Measurements from ENCODE around the gene PRKAG1. TPM values are rescaled to one million over a fixed set of nuclear protein-coding genes. Genes with fewer than 3 reads are reported as not detected.
A peak's percentile ranks its signal among the peaks of the same experiment; 100 is the strongest.

Gene PRKAG1
- total and polyA plus RNA-seq, 8 donors: 18.2 to 33.4 (median 26.3) TPM

DNA sequence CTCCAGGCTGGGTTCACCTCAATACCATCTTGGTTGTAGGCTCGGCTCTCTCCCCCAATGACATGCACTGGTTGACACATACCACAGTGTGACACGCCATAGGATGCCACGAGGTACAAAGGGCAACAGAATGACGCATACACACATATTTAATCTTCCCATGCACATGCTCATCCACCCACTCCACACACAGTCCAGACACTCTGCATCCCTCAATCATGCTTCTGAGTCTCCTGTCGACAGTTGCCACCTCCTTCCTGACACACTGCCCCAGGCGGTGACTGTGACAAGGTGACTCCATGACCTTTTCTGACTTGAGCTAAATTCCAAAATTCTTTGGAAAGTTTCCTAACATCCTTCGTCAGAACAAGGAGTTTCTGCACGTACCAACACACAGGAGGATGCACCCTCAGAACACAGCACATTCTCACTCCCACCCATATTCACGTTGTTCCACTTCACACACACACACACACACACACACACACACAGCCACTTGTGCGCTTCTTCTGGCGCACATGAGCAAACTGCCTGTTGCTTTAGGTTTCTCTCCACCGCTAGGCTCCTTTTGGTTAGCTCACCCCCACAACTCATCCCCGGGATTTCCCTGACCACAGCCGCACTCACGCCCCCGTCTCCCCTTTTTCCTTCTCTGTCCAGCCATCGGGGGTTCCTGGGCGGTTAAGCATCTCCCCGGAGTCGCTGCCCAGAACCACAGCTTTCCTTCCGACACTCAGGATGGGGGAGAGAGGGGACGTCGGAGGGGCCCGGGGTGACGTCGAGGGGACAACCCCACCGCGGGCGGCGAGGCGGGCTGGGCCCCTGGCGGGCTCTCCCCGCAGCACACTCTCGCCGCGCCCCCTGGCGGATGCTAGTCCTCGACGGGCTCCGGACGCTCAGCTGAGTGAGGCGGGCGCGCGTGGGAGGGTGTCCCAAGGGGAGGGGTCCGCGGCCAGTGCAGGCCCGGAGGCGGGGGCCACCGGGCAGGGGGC, 41.0 kb downstream of the PRKAG1 start:
- Histone ChIP-seq H3K36me3 (no peaks in the 10 kb centered on the region), H3K9me3 (no peaks in the 10 kb centered on the region), H3K4me1 (peaks cover 12 to 25% (median 24%) of the 10 kb centered on the region in 3 donors), H3K27ac (no peak overlapping the region), H3K4me3 (peak overlapping the region in 2 of 4 donors; percentile 31 to 39), H3K27me3 (peaks cover 0 to 27% (median 3%) of the 10 kb centered on the region in 4 donors)
- WGBS, 2 donors: 10 to 13% methylated on average over 49 to 50 of the region's 50 CpGs
- ATAC-seq (peak; percentile 61 to 71 (median 62)), DNase-seq (peak in 3 of 6 donors; percentile 57 to 91 (median 73)), FAIRE-seq (no peak)
- intact Hi-C loops (cut with DNase I): no loop called here
- TF ChIP-seq, protein P1, sequence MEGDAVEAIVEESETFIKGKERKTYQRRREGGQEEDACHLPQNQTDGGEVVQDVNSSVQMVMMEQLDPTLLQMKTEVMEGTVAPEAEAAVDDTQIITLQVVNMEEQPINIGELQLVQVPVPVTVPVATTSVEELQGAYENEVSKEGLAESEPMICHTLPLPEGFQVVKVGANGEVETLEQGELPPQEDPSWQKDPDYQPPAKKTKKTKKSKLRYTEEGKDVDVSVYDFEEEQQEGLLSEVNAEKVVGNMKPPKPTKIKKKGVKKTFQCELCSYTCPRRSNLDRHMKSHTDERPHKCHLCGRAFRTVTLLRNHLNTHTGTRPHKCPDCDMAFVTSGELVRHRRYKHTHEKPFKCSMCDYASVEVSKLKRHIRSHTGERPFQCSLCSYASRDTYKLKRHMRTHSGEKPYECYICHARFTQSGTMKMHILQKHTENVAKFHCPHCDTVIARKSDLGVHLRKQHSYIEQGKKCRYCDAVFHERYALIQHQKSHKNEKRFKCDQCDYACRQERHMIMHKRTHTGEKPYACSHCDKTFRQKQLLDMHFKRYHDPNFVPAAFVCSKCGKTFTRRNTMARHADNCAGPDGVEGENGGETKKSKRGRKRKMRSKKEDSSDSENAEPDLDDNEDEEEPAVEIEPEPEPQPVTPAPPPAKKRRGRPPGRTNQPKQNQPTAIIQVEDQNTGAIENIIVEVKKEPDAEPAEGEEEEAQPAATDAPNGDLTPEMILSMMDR (IDR thresholded peaks at IDR 0.05): peak; percentile 41 to 67 (median 64)

DNA sequence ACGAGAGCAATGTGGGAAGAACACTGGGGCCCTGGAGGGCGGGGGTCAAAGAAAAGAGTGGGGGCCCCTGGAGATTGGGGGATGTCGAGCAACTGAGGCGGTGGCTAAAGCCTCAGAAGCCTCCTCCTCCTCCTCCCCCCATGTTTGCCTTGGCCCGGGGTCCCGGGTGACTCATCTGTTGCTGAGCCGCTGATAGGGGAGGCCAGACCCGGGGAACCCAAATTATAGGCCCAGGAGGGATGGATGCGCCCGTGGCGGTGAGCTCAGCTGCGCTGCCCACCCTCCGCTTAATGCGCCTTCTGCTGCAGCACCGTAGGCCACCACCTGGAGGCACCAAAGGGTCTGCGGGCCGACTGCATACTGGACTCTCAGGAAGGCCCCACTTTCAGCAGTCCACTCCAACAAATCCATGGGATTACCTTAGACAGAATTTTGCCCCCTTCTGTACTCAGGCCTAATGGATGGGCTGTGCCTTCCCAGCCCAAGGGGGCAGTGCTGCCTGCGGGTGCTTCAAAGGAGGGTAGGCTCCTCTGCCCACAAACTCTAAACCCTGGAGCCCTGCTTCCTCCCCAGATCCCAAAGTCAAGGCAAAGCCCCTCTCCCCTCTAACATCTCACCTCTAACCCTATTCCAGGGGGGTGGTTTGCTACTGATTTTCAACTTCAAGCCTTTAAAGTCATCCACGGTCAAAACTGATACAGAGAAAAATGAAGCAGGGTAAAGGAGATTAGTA, 44.5 kb downstream of the PRKAG1 start:
- Histone ChIP-seq H3K27me3 (peaks cover 0 to 20% (median 3%) of the 10 kb centered on the region in 4 donors), H3K4me3 (no peak overlapping the region), H3K36me3 (no peaks in the 10 kb centered on the region), H3K9me3 (no peaks in the 10 kb centered on the region), H3K27ac (no peak overlapping the region), H3K4me1 (peaks cover 0 to 11% (median 4%) of the 10 kb centered on the region in 3 donors)
- 19 to 21% methylated on average over 15 to 19 of the region's 19 CpGs for WGBS, 2 donors
- TF ChIP-seq, protein P1 (IDR thresholded peaks at IDR 0.05): peak; percentile 16 to 56 (median 48)
- ATAC-seq (peak in 3 of 4 donors; percentile 53 to 65 (median 63)), DNase-seq (peak in 3 of 6 donors; percentile 49 to 82 (median 53)), FAIRE-seq (no peak)
- intact Hi-C loops (cut with DNase I): no loop called here

DNA sequence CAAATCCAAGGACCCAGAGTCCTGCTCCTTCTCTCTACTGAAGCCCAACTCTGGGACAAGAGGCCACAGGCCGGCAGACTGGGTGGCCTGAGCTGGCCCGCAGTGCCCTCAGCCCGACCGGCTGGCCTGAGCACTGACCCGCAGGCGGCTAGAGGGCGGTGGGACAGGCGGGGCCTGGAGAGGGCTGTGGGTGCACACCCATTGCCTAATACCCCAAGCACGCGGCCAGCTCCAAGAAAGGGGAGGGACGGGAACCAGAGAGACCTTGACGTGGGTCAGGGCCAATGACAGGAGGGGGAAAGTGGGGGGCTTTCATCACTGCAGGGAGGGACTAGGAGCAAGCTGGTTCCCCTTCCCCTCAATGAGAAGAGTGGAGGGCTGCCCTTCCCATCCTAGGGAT, 45.0 kb downstream of the PRKAG1 start:
- Histone ChIP-seq H3K27ac (no peak overlapping the region), H3K36me3 (no peaks in the 10 kb centered on the region), H3K4me3 (no peak overlapping the region), H3K27me3 (peaks cover 0 to 20% (median 3%) of the 10 kb centered on the region in 4 donors), H3K4me1 (peaks cover 0 to 5% (median 0%) of the 10 kb centered on the region in 3 donors), H3K9me3 (no peaks in the 10 kb centered on the region)
- FAIRE-seq (no peak), DNase-seq (no peak), ATAC-seq (peak in 2 of 4 donors; percentile 7 to 25)
- TF ChIP-seq, protein P1 (IDR thresholded peaks at IDR 0.05): no peak
- 10 to 13% methylated on average over 12 of the region's 12 CpGs for WGBS, 2 donors
- intact Hi-C loops (cut with DNase I): no loop called here

DNA sequence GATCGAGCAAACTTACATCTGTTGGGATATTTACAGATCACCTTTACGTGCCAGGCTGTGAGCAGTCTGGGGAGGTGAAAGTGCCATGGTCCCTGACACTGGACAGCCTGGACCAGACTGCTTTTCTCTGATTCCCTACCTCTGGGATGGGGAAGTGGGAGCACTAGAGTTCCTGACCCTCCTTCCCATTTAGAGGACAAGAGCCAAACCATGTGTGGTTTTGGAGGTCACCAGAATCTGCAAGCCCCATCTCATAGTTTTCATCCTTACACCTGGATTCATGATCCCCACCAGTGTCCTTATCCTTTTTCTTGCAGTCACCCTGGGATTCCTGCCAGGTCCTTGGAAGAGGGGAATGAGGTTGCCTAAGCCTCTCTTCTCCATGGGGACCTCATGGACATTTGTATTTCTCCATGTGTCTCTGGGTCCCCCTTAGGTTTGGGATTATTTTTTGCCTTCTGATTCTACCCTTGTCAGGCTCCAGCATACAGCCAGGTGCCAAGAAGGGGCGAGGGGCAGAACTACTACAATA, 45.6 kb downstream of the PRKAG1 start:
- H3K9me3 ChIP-seq: no peaks in the 10 kb centered on the region
- intact Hi-C loops (cut with DNase I): no loop called here
- H3K36me3 ChIP-seq: no peaks in the 10 kb centered on the region
- ATAC-seq: no peak
- H3K4me1 ChIP-seq: peaks cover 0 to under 1% (median 0%) of the 10 kb centered on the region in 3 donors
- TF ChIP-seq, protein P1 (IDR thresholded peaks at IDR 0.05): no peak
- no peak overlapping the region for H3K4me3 ChIP-seq
- DNase-seq: no peak
- H3K27me3 ChIP-seq: peaks cover 0 to 16% (median 3%) of the 10 kb centered on the region in 4 donors
- FAIRE-seq: no peak
- no peak overlapping the region for H3K27ac ChIP-seq
- WGBS, 2 donors: 16 to 18% methylated on average over 3 of the region's 3 CpGs

All from pancreas (tissue), 10 donors.